GM12878 (cell line): ENCODE measurements around the gene IFNAR1. TPM values are rescaled to one million over a fixed set of nuclear protein-coding genes. Genes with fewer than 3 reads are reported as not detected.

Source experiments
- ATF7 ChIP-seq: fragments of 450-650 bp; IDR thresholded peaks from 2 replicates; pipeline ENCODE4 v1.6.1; 2016; ENCODE audit warnings: low read depth, mild to moderate bottlenecking
- BCLAF1 ChIP-seq: fragments of 450-650 bp; IDR thresholded peaks from 2 replicates; pipeline ENCODE4 v1.6.1; 2017; ENCODE audit warnings: antibody characterized with exemption, mild to moderate bottlenecking, moderate library complexity
- HDGF ChIP-seq: fragments of 450-650 bp; IDR thresholded peaks from 2 replicates; pipeline ENCODE4 v1.6.1; 2016; ENCODE audit warnings: antibody characterized with exemption
- JUNB ChIP-seq: IDR thresholded peaks from 2 replicates; pipeline ENCODE4 v1.6.1; 2016; ENCODE audit warnings: antibody characterized with exemption, mild to moderate bottlenecking
- NBN ChIP-seq: fragments of 450-650 bp; IDR thresholded peaks from 2 replicates; pipeline ENCODE4 v1.6.1; 2016
- NFXL1 ChIP-seq: fragments of 450-650 bp; IDR thresholded peaks from 2 replicates; pipeline ENCODE4 v1.6.1; 2017; ENCODE audit warnings: antibody characterized with exemption, mild to moderate bottlenecking, borderline replicate concordance
- NR2C2 ChIP-seq: IDR thresholded peaks from 2 replicates; pipeline ENCODE4 v1.6.1; 2011; ENCODE audit warnings: borderline replicate concordance, low read depth; ENCODE audit not compliant: control insufficient read depth, insufficient read length
- PBX3 ChIP-seq: IDR thresholded peaks from 2 replicates; pipeline ENCODE4 v1.6.1; 2011; ENCODE audit warnings: mild to moderate bottlenecking, low read depth, low read length, moderate library complexity; ENCODE audit not compliant: insufficient replicate concordance
- RBBP5 ChIP-seq: fragments of 200-600 bp; sonication (generic); conservative IDR thresholded peaks from 2 replicates; pipeline ENCODE4 v1.6.1; 2016
- SPI1 ChIP-seq: IDR thresholded peaks from 2 replicates; pipeline ENCODE4 v1.6.1; 2011; ENCODE audit warnings: low read depth, mild to moderate bottlenecking, low read length, moderate library complexity, borderline replicate concordance; ENCODE audit not compliant: insufficient read depth
- YBX1 ChIP-seq: fragments of 450-650 bp; IDR thresholded peaks from 2 replicates; pipeline ENCODE4 v1.6.1; 2016; ENCODE audit warnings: antibody characterized with exemption
- ZBTB11 ChIP-seq: fragments of 450-650 bp; formaldehyde crosslinking; IDR thresholded peaks from 2 replicates; pipeline ENCODE4 v1.5.0; 2022; ENCODE audit warnings: mild to moderate bottlenecking, missing genetic modification characterization
- ZBTB33 ChIP-seq: fragments of 450-650 bp; IDR thresholded peaks from 2 replicates; pipeline ENCODE4 v1.6.1; 2017; ENCODE audit warnings: mild to moderate bottlenecking
- ZNF687 ChIP-seq: fragments of 450-650 bp; IDR thresholded peaks from 2 replicates; pipeline ENCODE4 v1.6.1; 2017; ENCODE audit warnings: mild to moderate bottlenecking, moderate library complexity
- polyA plus RNA-seq, 11 experiments: library from polyadenylated mRNA; depleted of rRNA in 4 of 11; unstranded in 6 of 11; stranded (reverse) in 5 of 11; fragments of >200 nt; fragmentation: Nextera tagmentation in 4 of 11; fragmentation: Illumina TruSeq in 1 of 11; extraction: Ambion mirVana in 4 of 11; extraction: Trizol in 1 of 11; gene quantifications; 1 replicate in 1 of 11; 2 replicates in 10 of 11; pipeline versions ENCODE4 v1.2.1 to v1.2.3, GENCODE V29; 2011 to 2016; ENCODE audit warnings: inconsistent platforms in 2 of 11, missing spikeins in 2 of 11, low read depth in 1 of 11
- total RNA-seq, 4 experiments: library from RNA; depleted of rRNA in 3 of 4; stranded (reverse); fragments of >200 nt in 3 of 4; fragmentation: Illumina TruSeq in 1 of 4; extraction: Trizol in 1 of 4; gene quantifications; 2 replicates each; pipeline versions ENCODE4 v1.2.1 to v1.2.3, GENCODE V29; 2013 to 2021

IFNAR1 gene
- total and polyA plus RNA-seq, 10 of the 15 experiments (the other 5 are each of a cell fraction or from before 2014, with no cell fraction given) = 12.0 to 62.4 (median 24.6) TPM

- TF ChIP-seq ZBTB33 (no peak), RBBP5 (no peak), SPI1 (no peak), HDGF (0 out of 2 replicates have a peak, but pooled peaks have one; percentile 39), ZNF687 (no peak), ATF7 (no peak), BCLAF1 (no peak), NFXL1 (no peak), JUNB (no peak), PBX3 (no peak), ZBTB11 (CRISPR knock-in tag) (no peak), NR2C2 (no peak), YBX1 (no peak), NBN (peak; percentile 80; the same call in 1 of the 2 replicates)
Measured at GRCh38 chr21:33360881-33361602, 36.3 kb downstream of the IFNAR1 start (continued).
